ENCODE results near the gene IQCM. TPM values are rescaled to one million over a fixed set of nuclear protein-coding genes. Genes with fewer than 3 reads are reported as not detected.

Gene IQCM
- total RNA-seq, 1 donor from 2014 or later: not detected

GRCh38 chr4:149749784-149750183 is 65.9 kb downstream of the IQCM start:
- no peak for DNase-seq
- intact Hi-C loops (cut with micrococcal nuclease): no loop called here

GRCh38 chr4:149747646-149748045 is 68.0 kb downstream of the IQCM start:
- H3K27ac Mint-ChIP-seq: no peak overlapping the region
- H3K27me3 Mint-ChIP-seq: no peaks in the 10 kb centered on the region
- no peaks in the 10 kb centered on the region for H3K9me3 Mint-ChIP-seq
- no peaks in the 10 kb centered on the region for H3K4me1 Mint-ChIP-seq
- H3K36me3 Mint-ChIP-seq (ENCODE audit: low read depth): no peaks in the 10 kb centered on the region
- DNase-seq: no peak
- H3K4me3 Mint-ChIP-seq: no peak overlapping the region
- intact Hi-C loops (cut with micrococcal nuclease): no loop called here

More at GRCh38 chr4:149749784-149750183, 65.9 kb downstream of the IQCM start:
- Mint-ChIP-seq H3K36me3 (ENCODE audit: low read depth) (no peaks in the 10 kb centered on the region), H3K27ac (no peak overlapping the region), H3K27me3 (no peaks in the 10 kb centered on the region), H3K9me3 (no peaks in the 10 kb centered on the region), H3K4me3 (no peak overlapping the region), H3K4me1 (no peaks in the 10 kb centered on the region)

GRCh38 chr4:149746276-149746675 is 69.4 kb downstream of the IQCM start:
- Mint-ChIP-seq H3K27ac (no peak overlapping the region), H3K4me1 (no peaks in the 10 kb centered on the region)

GRCh38 chr4:149741186-149741831 is 74.3 kb downstream of the IQCM start:
- Mint-ChIP-seq H3K27me3 (no peaks in the 10 kb centered on the region), H3K4me1 (no peaks in the 10 kb centered on the region), H3K36me3 (ENCODE audit: low read depth) (no peaks in the 10 kb centered on the region), H3K4me3 (no peak overlapping the region), H3K27ac (no peak overlapping the region), H3K9me3 (no peaks in the 10 kb centered on the region)
- DNase-seq: no peak
- intact Hi-C loops (cut with micrococcal nuclease): no loop called here

More at GRCh38 chr4:149746276-149746675, 69.4 kb downstream of the IQCM start:
- Mint-ChIP-seq H3K4me3 (no peak overlapping the region), H3K9me3 (no peaks in the 10 kb centered on the region), H3K36me3 (ENCODE audit: low read depth) (no peaks in the 10 kb centered on the region), H3K27me3 (no peaks in the 10 kb centered on the region)
- intact Hi-C loops (cut with micrococcal nuclease): no loop called here
- no peak for DNase-seq

- no peaks in the 10 kb centered on the region for H3K36me3 Mint-ChIP-seq (ENCODE audit: low read depth)
- no peaks in the 10 kb centered on the region for H3K4me1 Mint-ChIP-seq
- no peak overlapping the region for H3K4me3 Mint-ChIP-seq
- no peaks in the 10 kb centered on the region for H3K9me3 Mint-ChIP-seq
- H3K27ac Mint-ChIP-seq: no peak overlapping the region
- intact Hi-C loops (cut with micrococcal nuclease): no loop called here
- H3K27me3 Mint-ChIP-seq: no peaks in the 10 kb centered on the region
- DNase-seq: no peak
Measured at GRCh38 chr4:149738156-149738555, 77.5 kb downstream of the IQCM start.

GRCh38 chr4:149735796-149736195 is 79.8 kb downstream of the IQCM start:
- Mint-ChIP-seq H3K27me3 (no peaks in the 10 kb centered on the region), H3K4me3 (no peak overlapping the region)

GRCh38 chr4:149728444-149728843 is 87.2 kb downstream of the IQCM start:
- H3K9me3 Mint-ChIP-seq: no peaks in the 10 kb centered on the region
- H3K27ac Mint-ChIP-seq: no peak overlapping the region
- no peaks in the 10 kb centered on the region for H3K36me3 Mint-ChIP-seq (ENCODE audit: low read depth)
- H3K4me1 Mint-ChIP-seq: no peaks in the 10 kb centered on the region
- H3K4me3 Mint-ChIP-seq: no peak overlapping the region
- no peaks in the 10 kb centered on the region for H3K27me3 Mint-ChIP-seq
- intact Hi-C loops (cut with micrococcal nuclease): no loop called here
- DNase-seq: no peak

More at GRCh38 chr4:149735796-149736195, 79.8 kb downstream of the IQCM start:
- no peak overlapping the region for H3K27ac Mint-ChIP-seq
- no peaks in the 10 kb centered on the region for H3K36me3 Mint-ChIP-seq (ENCODE audit: low read depth)
- H3K9me3 Mint-ChIP-seq: no peaks in the 10 kb centered on the region
- DNase-seq: no peak
- no peaks in the 10 kb centered on the region for H3K4me1 Mint-ChIP-seq
- intact Hi-C loops (cut with micrococcal nuclease): no loop called here

GRCh38 chr4:149727663-149728062 is 88.0 kb downstream of the IQCM start:
- DNase-seq: no peak
- Mint-ChIP-seq H3K36me3 (ENCODE audit: low read depth) (no peaks in the 10 kb centered on the region), H3K4me1 (no peaks in the 10 kb centered on the region), H3K27ac (no peak overlapping the region), H3K27me3 (no peaks in the 10 kb centered on the region), H3K4me3 (no peak overlapping the region), H3K9me3 (no peaks in the 10 kb centered on the region)
- intact Hi-C loops (cut with micrococcal nuclease): no loop called here

- H3K27ac Mint-ChIP-seq: no peak overlapping the region
- intact Hi-C loops (cut with micrococcal nuclease): no loop called here
- no peak for DNase-seq
- no peaks in the 10 kb centered on the region for H3K9me3 Mint-ChIP-seq
- no peaks in the 10 kb centered on the region for H3K27me3 Mint-ChIP-seq
- H3K36me3 Mint-ChIP-seq (ENCODE audit: low read depth): no peaks in the 10 kb centered on the region
- H3K4me1 Mint-ChIP-seq: no peaks in the 10 kb centered on the region
- H3K4me3 Mint-ChIP-seq: no peak overlapping the region
Measured at GRCh38 chr4:149723065-149723464, 92.6 kb downstream of the IQCM start.

- Mint-ChIP-seq H3K4me1 (no peaks in the 10 kb centered on the region), H3K9me3 (peaks cover 3% of the 10 kb centered on the region), H3K27ac (no peak overlapping the region), H3K4me3 (no peak overlapping the region), H3K36me3 (ENCODE audit: low read depth) (no peaks in the 10 kb centered on the region), H3K27me3 (no peaks in the 10 kb centered on the region)
- intact Hi-C loops (cut with micrococcal nuclease): no loop called here
- DNase-seq: no peak
Measured at GRCh38 chr4:149719806-149720205, 95.8 kb downstream of the IQCM start.

GRCh38 chr4:149719357-149719756 is 96.3 kb downstream of the IQCM start:
- no peak for DNase-seq
- Mint-ChIP-seq H3K4me3 (no peak overlapping the region), H3K4me1 (no peaks in the 10 kb centered on the region), H3K36me3 (ENCODE audit: low read depth) (no peaks in the 10 kb centered on the region), H3K27ac (no peak overlapping the region), H3K9me3 (peaks cover 3% of the 10 kb centered on the region), H3K27me3 (no peaks in the 10 kb centered on the region)
- intact Hi-C loops (cut with micrococcal nuclease): no loop called here

- Mint-ChIP-seq H3K27ac (no peak overlapping the region), H3K36me3 (ENCODE audit: low read depth) (no peaks in the 10 kb centered on the region), H3K4me1 (no peaks in the 10 kb centered on the region), H3K9me3 (peaks cover 3% of the 10 kb centered on the region), H3K27me3 (no peaks in the 10 kb centered on the region), H3K4me3 (no peak overlapping the region)
- intact Hi-C loops (cut with micrococcal nuclease): no loop called here
- no peak for DNase-seq
Measured at GRCh38 chr4:149718500-149718899, 97.1 kb downstream of the IQCM start.

GRCh38 chr4:149716728-149717127 is 98.9 kb downstream of the IQCM start:
- no peaks in the 10 kb centered on the region for H3K36me3 Mint-ChIP-seq (ENCODE audit: low read depth)
- H3K27me3 Mint-ChIP-seq: no peaks in the 10 kb centered on the region
- H3K9me3 Mint-ChIP-seq: peaks cover 3% of the 10 kb centered on the region
- H3K4me1 Mint-ChIP-seq: no peaks in the 10 kb centered on the region
- no peak overlapping the region for H3K4me3 Mint-ChIP-seq
- DNase-seq: no peak
- no peak overlapping the region for H3K27ac Mint-ChIP-seq
- intact Hi-C loops (cut with micrococcal nuclease): no loop called here

- H3K27me3 Mint-ChIP-seq: no peaks in the 10 kb centered on the region
- peaks cover 3% of the 10 kb centered on the region for H3K9me3 Mint-ChIP-seq
- intact Hi-C loops (cut with micrococcal nuclease): no loop called here
Measured at GRCh38 chr4:149715822-149716585, 99.6 kb downstream of the IQCM start.

More at GRCh38 chr4:149715822-149716585, 99.6 kb downstream of the IQCM start:
- H3K27ac Mint-ChIP-seq: no peak overlapping the region
- DNase-seq: no peak
- H3K4me1 Mint-ChIP-seq: no peaks in the 10 kb centered on the region
- no peaks in the 10 kb centered on the region for H3K36me3 Mint-ChIP-seq (ENCODE audit: low read depth)
- H3K4me3 Mint-ChIP-seq: no peak overlapping the region
